Pancreas (tissue), 10 donors: ENCODE results near the gene PPM1H. TPM values are rescaled to one million over a fixed set of nuclear protein-coding genes. Genes with fewer than 3 reads are reported as not detected.

Experiments used
- ATAC-seq, 4 donors: fragments of 200-7000 bp; cut with Tn5 transposase; one replicate each; pipeline versions ENCODE4 v1.8.0 to v1.9.1; 2020; ENCODE audit warnings: mild to moderate bottlenecking in 4 of 4, moderate library complexity in 4 of 4
- DNase-seq, 6 donors: peaks; one replicate each; pipeline ENCODE4 v3.0.0-alpha.2; 2020
- FAIRE-seq: peaks from 2 replicates; lab custom pipeline; 2012; peaks lifted over from hg19 to GRCh38; lab: Jason Lieb, UNC
- H3K27ac ChIP-seq, 4 donors: fragments of 200-600 bp; sonication (generic); 1 replicate in 3 of 4; 2 replicates in 1 of 4; pipeline versions ENCODE4 v1.5.0 to v1.8.0; 2020
- H3K27me3 ChIP-seq, 4 donors: fragments of 200-600 bp; one replicate each; pipeline ENCODE4 v1.8.0; 2021
- H3K36me3 ChIP-seq, 3 donors: fragments of 200-600 bp; sonication (generic) in 1 of 3; one replicate each; pipeline versions ENCODE4 v1.5.0 to v1.8.0; 2020 to 2021
- H3K4me1 ChIP-seq, 3 donors: fragments of 200-600 bp; one replicate each; pipeline ENCODE4 v1.8.0; 2021
- H3K4me3 ChIP-seq, 4 donors: fragments of 200-600 bp; sonication (generic) in 2 of 4; one replicate each; pipeline versions ENCODE4 v1.5.0 to v1.8.0; 2020 to 2021
- H3K9me3 ChIP-seq, 4 donors: fragments of 200-600 bp; one replicate each; pipeline ENCODE4 v1.8.0; 2021
- CTCF ChIP-seq, 4 donors: fragments of 200-600 bp; sonication (generic) in 3 of 4; IDR thresholded peaks; one replicate each; pipeline versions ENCODE4 v1.5.0 to v1.8.0; 2021; ENCODE audit warnings: antibody characterized with exemption in 4 of 4
- WGBS, 2 donors: extraction: QIAGEN DNeasy Blood & Tissue Kit; methylation state at CpG; one replicate each; pipeline ENCODE4 v1.1.7; 2013; 5-methylcytosine and 5-hydroxymethylcytosine counted together
- intact Hi-C, 3 donors: fragments of 100-400 bp; cut with DNase I; formaldehyde crosslinking; loops; one replicate each; pipeline versions ENCODE4 v1.11.1 to v1.14.2; 2022
- polyA plus RNA-seq, 2 donors: library from polyadenylated mRNA; stranded (reverse); fragments of 200-250 nt; gene quantifications; one replicate each; pipeline ENCODE4 v1.2.3, GENCODE V29; 2013
- total RNA-seq, 6 donors: library from RNA; stranded (reverse); fragmentation: NEBNext Ultra II Directional in 4 of 6; extraction: Animal tissue kit (Norgen Biotek cat#: 25700) in 4 of 6; gene quantifications; one replicate each; pipeline versions ENCODE4 v1.2.1 to v1.2.4, GENCODE V29; 2021 to 2023
- donor health status: healthy with polysubstance abuse.
- donor health status: DM: no; HTN: no; CAD: no; lungs with moderate emphysema.
- donor health status: DM: no; HTN: no; CAD: no.
- donor health status: control.
- donor health status: control.
- donor health status: Bipolar disorder and iron deficiency.
- donor health status: DM: yes; HTN: yes; CAD: no.
- donor health status: DM: no; HTN: no; CAD: no.
- donor health status: DM: no; HTN: no; CAD: no.
- donor health status: DM: yes; HTN: yes; CAD: no.

PPM1H gene
- total and polyA plus RNA-seq, 8 donors: 1.7 to 12.9 (median 5.8) TPM

DNA sequence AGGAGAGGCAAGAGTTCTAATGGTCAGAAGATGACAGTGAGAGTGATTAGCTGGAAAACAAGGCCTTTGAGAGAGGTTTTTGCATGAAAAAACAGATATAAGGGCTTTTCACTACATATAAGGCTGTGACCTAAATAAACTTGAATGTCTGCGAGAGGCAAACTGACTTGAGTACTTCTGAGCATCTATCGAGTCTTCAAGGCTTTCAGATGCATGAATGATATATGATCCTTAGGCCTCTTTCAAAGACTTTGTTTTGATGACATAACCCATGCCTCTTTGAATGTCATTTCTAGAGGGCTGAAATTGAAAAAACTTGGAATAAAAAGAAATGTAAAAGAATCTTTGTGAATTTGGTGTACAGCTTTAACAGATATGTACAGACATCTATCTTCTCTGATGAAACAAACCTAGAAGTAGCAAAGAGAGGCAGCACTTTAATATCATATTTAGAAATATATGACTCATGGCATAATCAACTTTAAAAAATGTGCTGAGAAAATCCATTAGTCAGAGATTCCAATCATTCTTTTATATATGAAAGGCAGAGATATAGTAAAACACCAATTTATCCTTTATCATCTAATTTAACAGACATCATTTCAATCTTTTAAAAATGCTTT lies 72.6 kb downstream of the PPM1H start:
- no peaks in the 10 kb centered on the region for H3K4me1 ChIP-seq
- no peaks in the 10 kb centered on the region for H3K36me3 ChIP-seq
- no peaks in the 10 kb centered on the region for H3K9me3 ChIP-seq
- WGBS, 2 donors: 94 to 95% methylated on average over 2 of the region's 2 CpGs
- ATAC-seq (peak in 1 of 4 donors; percentile 16), FAIRE-seq (no peak), DNase-seq (no peak)
- intact Hi-C loops: no loop called here
- no peak overlapping the region for H3K27ac ChIP-seq
- no peak overlapping the region for H3K4me3 ChIP-seq
- TF ChIP-seq CTCF (IDR thresholded peaks at IDR 0.05): no peak
- no peaks in the 10 kb centered on the region for H3K27me3 ChIP-seq

DNA sequence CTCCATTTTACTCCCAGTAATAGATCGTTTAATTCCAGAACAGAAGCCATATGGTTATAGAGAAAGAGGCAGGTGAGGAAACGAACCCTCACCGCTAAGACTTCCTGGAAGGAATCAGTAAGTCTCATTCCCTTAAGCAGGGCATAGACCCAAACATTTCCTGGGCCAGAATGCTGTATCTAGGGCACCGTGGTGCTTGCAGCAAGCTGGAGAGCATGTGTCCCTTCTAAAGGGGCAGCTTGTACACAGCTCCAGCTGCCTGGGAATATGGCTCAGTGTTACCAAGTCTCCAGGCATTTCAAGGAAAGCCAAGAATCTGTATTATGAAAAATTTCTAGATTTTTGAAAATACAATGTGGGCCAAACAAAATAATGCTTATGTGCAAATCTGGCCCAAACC lies 73.4 kb downstream of the PPM1H start:
- intact Hi-C loops: no loop called here
- H3K4me3 ChIP-seq: no peak overlapping the region
- H3K9me3 ChIP-seq: no peaks in the 10 kb centered on the region
- no peak for TF ChIP-seq CTCF (IDR thresholded peaks at IDR 0.05)
- ATAC-seq (no peak), DNase-seq (no peak), FAIRE-seq (no peak)
- WGBS, 2 donors: 84% methylated on average over 4 of the region's 4 CpGs
- H3K36me3 ChIP-seq: no peaks in the 10 kb centered on the region
- H3K27me3 ChIP-seq: no peaks in the 10 kb centered on the region
- H3K4me1 ChIP-seq: no peaks in the 10 kb centered on the region
- H3K27ac ChIP-seq: no peak overlapping the region

GRCh38 chr12:62860501-62861411 lies 74.2 kb downstream of the PPM1H start:
- DNase-seq (no peak), FAIRE-seq (no peak), ATAC-seq (no peak)
- Histone ChIP-seq H3K27me3 (no peaks in the 10 kb centered on the region), H3K36me3 (no peaks in the 10 kb centered on the region), H3K4me3 (no peak overlapping the region), H3K9me3 (no peaks in the 10 kb centered on the region), H3K4me1 (no peaks in the 10 kb centered on the region), H3K27ac (no peak overlapping the region)
- 87 to 88% methylated on average over 10 of the region's 10 CpGs for WGBS, 2 donors
- no peak for TF ChIP-seq CTCF (IDR thresholded peaks at IDR 0.05)
- intact Hi-C loops: no loop called here

DNA sequence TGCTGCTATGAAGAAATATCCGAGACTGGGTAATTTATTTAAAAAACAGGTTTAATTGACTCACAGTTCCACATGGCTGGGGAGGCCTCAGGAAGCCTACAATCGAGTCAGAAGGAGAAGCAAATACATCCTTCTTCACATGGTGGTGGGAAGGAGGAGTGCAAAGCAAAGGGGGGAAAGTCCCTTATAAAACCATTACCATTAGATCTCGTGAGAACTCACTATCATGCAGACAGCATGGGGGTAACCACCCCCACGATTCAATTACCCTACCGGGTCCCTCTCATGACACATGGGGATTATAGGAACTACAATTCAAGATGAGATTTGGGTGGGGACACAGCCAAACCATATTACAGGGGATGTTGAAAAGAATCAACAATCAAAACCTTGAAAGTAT lies 74.9 kb downstream of the PPM1H start:
- no peak for TF ChIP-seq CTCF (IDR thresholded peaks at IDR 0.05)
- intact Hi-C loops: no loop called here
- Histone ChIP-seq H3K4me1 (no peaks in the 10 kb centered on the region), H3K4me3 (no peak overlapping the region), H3K36me3 (no peaks in the 10 kb centered on the region), H3K27ac (no peak overlapping the region), H3K27me3 (no peaks in the 10 kb centered on the region), H3K9me3 (no peaks in the 10 kb centered on the region)
- 83 to 86% methylated on average over 5 of the region's 5 CpGs for WGBS, 2 donors
- no peak for ATAC-seq
- FAIRE-seq: no peak
- DNase-seq: no peak

- no peak for DNase-seq
- 96 to 100% methylated on average over 1 of the region's 1 CpG for WGBS, 2 donors
- no peaks in the 10 kb centered on the region for H3K9me3 ChIP-seq
- no peak for TF ChIP-seq CTCF (IDR thresholded peaks at IDR 0.05)
- H3K36me3 ChIP-seq: no peaks in the 10 kb centered on the region
- no peak overlapping the region for H3K4me3 ChIP-seq
- no peaks in the 10 kb centered on the region for H3K27me3 ChIP-seq
- no peak for ATAC-seq
- intact Hi-C loops: no loop called here
- H3K27ac ChIP-seq: no peak overlapping the region
- no peak for FAIRE-seq
- no peaks in the 10 kb centered on the region for H3K4me1 ChIP-seq
Observed at GRCh38 chr12:62859321-62859737, 75.6 kb downstream of the PPM1H start.
